ENCODE data around the gene TGFBR1.

GRCh38 chr9:99095565-99095964, 9.3 kb upstream of the TGFBR1 start:
- TF ChIP-seq CTCF (IDR thresholded peaks at IDR 0.05 in 8 of 11, conservative IDR thresholded peaks at IDR 0.05 in 3 of 11) (no peak), POLR2A (IDR thresholded peaks at IDR 0.05) (no peak), POLR2AphosphoS5 (IDR thresholded peaks at IDR 0.05) (no peak)
